ENCODE results near the gene CYB561D1. TPM values are rescaled to one million over a fixed set of nuclear protein-coding genes. Genes with fewer than 3 reads are reported as not detected.

The CYB561D1 gene
- total and polyA plus RNA-seq, 2 of the 13 experiments (the other 11 are each of a cell fraction or from before 2014, with no cell fraction given): 3.9 to 4.1 TPM

- H4K20me1 ChIP-seq (ENCODE audit: insufficient read depth, low read length): no peaks in the 10 kb centered on the region
- H3K4me3 ChIP-seq (replicated peaks in 1 of 3; ENCODE audit: insufficient read depth in 1 of 3, low read depth in 2 of 3, low read length in 3 of 3): no peak overlapping the region
- no TSS peak for BruUV-seq (replicated peaks)
- peaks cover 0 to 3% of the 10 kb centered on the region in 2 experiments; a peak in 1 of 5 replicates for H3K27me3 ChIP-seq (ENCODE audit: control insufficient read depth in 1 of 2, insufficient read depth in 2 of 2, low read length in 2 of 2)
- no peak overlapping the region for H3K9ac ChIP-seq (ENCODE audit: insufficient read depth, low read depth, low read length)
- no peak overlapping the region for H2AFZ ChIP-seq (ENCODE audit: low read length)
- no peaks in the 10 kb centered on the region for H3K79me2 ChIP-seq (ENCODE audit: insufficient read depth, low read length)
- POLR2A ChIA-PET: no interaction called here
- H3K4me1 ChIP-seq (ENCODE audit: insufficient read depth, low read length): 0 out of 2 replicates have a peak, but pooled peaks cover 2% of the 10 kb centered on the region
- 53% methylated on average over 5 of the region's 5 CpGs for WGBS (ENCODE audit: low lambda C conversion rate)
- intact Hi-C loops (cut with micrococcal nuclease; ENCODE audit: unreplicated experiment): no loop called here
- CTCF ChIA-PET (ENCODE audit: low intra/inter-chr PET ratio, low total read pairs): no interaction called here
- H3K4me2 ChIP-seq (ENCODE audit: low read depth, low read length): no peak overlapping the region
- no peaks in the 10 kb centered on the region for H3K36me3 ChIP-seq (replicated peaks in 1 of 2; ENCODE audit: control insufficient read depth in 1 of 2, insufficient read depth in 2 of 2, low read length in 2 of 2)
- ATAC-seq: no peak
- H3K9me3 ChIP-seq (ENCODE audit: low read length): no peaks in the 10 kb centered on the region
- TF ChIP-seq ZNF512B (CRISPR knock-in tag; IDR thresholded peaks at IDR 0.05; ENCODE audit: borderline replicate concordance) (no peak), DBP (CRISPR knock-in tag; IDR thresholded peaks at IDR 0.05; ENCODE audit: not compliant biosample characterization) (no peak)
- H3K27ac ChIP-seq (ENCODE audit: extremely low read length, insufficient read depth, low read length): no peak overlapping the region
- in situ Hi-C loops (cut with HindIII; ENCODE audit: extremely low pct_ligation_motif_present, low pct_unique_long_range_greater_than_20kb): no loop called here
- DNase-seq (ENCODE audit: low spot score): no peak
- no peak for FAIRE-seq
Measured at GRCh38 chr1:109503935-109504334, 10.0 kb downstream of the CYB561D1 start.

- no peak overlapping the region for H3K27ac ChIP-seq (ENCODE audit: extremely low read length, insufficient read depth, low read length)
- ATAC-seq (no peak), FAIRE-seq (no peak), DNase-seq (ENCODE audit: low spot score) (no peak)
- in situ Hi-C loops (cut with HindIII; ENCODE audit: extremely low pct_ligation_motif_present, low pct_unique_long_range_greater_than_20kb): no loop called here
- H3K36me3 ChIP-seq (replicated peaks in 1 of 2; ENCODE audit: control insufficient read depth in 1 of 2, insufficient read depth in 2 of 2, low read length in 2 of 2): no peaks in the 10 kb centered on the region
- H4K20me1 ChIP-seq (ENCODE audit: insufficient read depth, low read length): no peaks in the 10 kb centered on the region
- no peak overlapping the region for H3K4me2 ChIP-seq (ENCODE audit: low read depth, low read length)
- 0% methylated on average over 1 of the region's 1 CpG for WGBS (ENCODE audit: low lambda C conversion rate)
- H3K4me3 ChIP-seq (replicated peaks in 1 of 3; ENCODE audit: insufficient read depth in 1 of 3, low read depth in 2 of 3, low read length in 3 of 3): no peak overlapping the region
- intact Hi-C loops (cut with micrococcal nuclease; ENCODE audit: unreplicated experiment): no loop called here
- H3K79me2 ChIP-seq (ENCODE audit: insufficient read depth, low read length): no peaks in the 10 kb centered on the region
- H3K9ac ChIP-seq (ENCODE audit: insufficient read depth, low read depth, low read length): no peak overlapping the region
- H2AFZ ChIP-seq (ENCODE audit: low read length): no peak overlapping the region
- H3K9me3 ChIP-seq (ENCODE audit: low read length): no peaks in the 10 kb centered on the region
- peaks cover 9% of the 10 kb centered on the region for H3K4me1 ChIP-seq (ENCODE audit: insufficient read depth, low read length)
- CTCF ChIA-PET (ENCODE audit: low intra/inter-chr PET ratio, low total read pairs): no interaction called here
- H3K27me3 ChIP-seq (ENCODE audit: control insufficient read depth in 1 of 2, insufficient read depth in 2 of 2, low read length in 2 of 2): peaks cover 0 to 4% of the 10 kb centered on the region in 2 experiments; a peak in 2 of 5 replicates
- no TSS peak for BruUV-seq (replicated peaks)
- POLR2A ChIA-PET: no interaction called here
- no peak for TF ChIP-seq ZNF547 (CRISPR knock-in tag; IDR thresholded peaks at IDR 0.05)
- no peak for TF ChIP-seq ZNF317 (CRISPR knock-in tag; IDR thresholded peaks at IDR 0.05)
- no peak for TF ChIP-seq TAF1 (CRISPR knock-in tag; IDR thresholded peaks at IDR 0.05)
- TF ChIP-seq THAP9 (CRISPR knock-in tag; IDR thresholded peaks at IDR 0.05; ENCODE audit: borderline replicate concordance): no peak
- no peak for TF ChIP-seq ZNF782 (CRISPR knock-in tag; IDR thresholded peaks at IDR 0.05; ENCODE audit: borderline replicate concordance)
- no peak for TF ChIP-seq STAT5B (CRISPR knock-in tag; IDR thresholded peaks at IDR 0.05)
- no peak for TF ChIP-seq GMEB2 (CRISPR knock-in tag; IDR thresholded peaks at IDR 0.05; ENCODE audit: low read depth)
- no peak for TF ChIP-seq ZNF343 (CRISPR knock-in tag; IDR thresholded peaks at IDR 0.05)
Measured at GRCh38 chr1:109504974-109505373, 11.1 kb downstream of the CYB561D1 start.
